Brain microvascular endothelial cell (primary cell): Measurements from ENCODE around the gene NOP16.

ENCODE experiments used
- DNase-seq: peaks from one replicate; pipeline ENCODE4 v3.0.0-alpha.2; 2020
- H3K27ac ChIP-seq: fragments of 250-450 bp; sonication (Bioruptor Pico); 2 replicates; pipeline ENCODE4 v1.5.1; 2020; ENCODE audit warnings: mild to moderate bottlenecking, moderate library complexity
- H3K27me3 ChIP-seq: fragments of 250-450 bp; sonication (Bioruptor Pico); replicated peaks from 2 replicates; pipeline ENCODE4 v1.5.1; 2020; ENCODE audit warnings: mild to moderate bottlenecking
- H3K36me3 ChIP-seq: fragments of 250-450 bp; sonication (Bioruptor Pico); replicated peaks from 2 replicates; pipeline ENCODE4 v1.5.1; 2020; ENCODE audit warnings: mild to moderate bottlenecking
- H3K4me3 ChIP-seq: 2 replicates; pipeline ENCODE4 v1.5.1; 2011; ENCODE audit warnings: low read depth, mild to moderate bottlenecking, control low read depth, low read length, moderate library complexity
- CTCF ChIP-seq: IDR thresholded peaks from 2 replicates; pipeline ENCODE4 v1.5.1; 2011; ENCODE audit warnings: low read depth, mild to moderate bottlenecking, moderate library complexity, low read length, control low read depth, inconsistent platforms; ENCODE audit errors: missing control alignments
- in situ Hi-C: cut with HindIII; loops from 2 replicates; pipeline ENCODE4 v1.10.0; 2017; ENCODE audit warnings: low sequenced_read_pairs, low pct_ligation_motif_present

NOP16 gene

GRCh38 chr5:176368726-176369125, 19.7 kb downstream of the NOP16 start:
- Histone ChIP-seq H3K36me3 (peaks cover 13% of the 10 kb centered on the region), H3K27ac (no peak overlapping the region), H3K4me3 (no peak overlapping the region), H3K27me3 (no peaks in the 10 kb centered on the region)
- no peak for DNase-seq
- in situ Hi-C loops = no loop called here
- TF ChIP-seq CTCF = no peak

DNA sequence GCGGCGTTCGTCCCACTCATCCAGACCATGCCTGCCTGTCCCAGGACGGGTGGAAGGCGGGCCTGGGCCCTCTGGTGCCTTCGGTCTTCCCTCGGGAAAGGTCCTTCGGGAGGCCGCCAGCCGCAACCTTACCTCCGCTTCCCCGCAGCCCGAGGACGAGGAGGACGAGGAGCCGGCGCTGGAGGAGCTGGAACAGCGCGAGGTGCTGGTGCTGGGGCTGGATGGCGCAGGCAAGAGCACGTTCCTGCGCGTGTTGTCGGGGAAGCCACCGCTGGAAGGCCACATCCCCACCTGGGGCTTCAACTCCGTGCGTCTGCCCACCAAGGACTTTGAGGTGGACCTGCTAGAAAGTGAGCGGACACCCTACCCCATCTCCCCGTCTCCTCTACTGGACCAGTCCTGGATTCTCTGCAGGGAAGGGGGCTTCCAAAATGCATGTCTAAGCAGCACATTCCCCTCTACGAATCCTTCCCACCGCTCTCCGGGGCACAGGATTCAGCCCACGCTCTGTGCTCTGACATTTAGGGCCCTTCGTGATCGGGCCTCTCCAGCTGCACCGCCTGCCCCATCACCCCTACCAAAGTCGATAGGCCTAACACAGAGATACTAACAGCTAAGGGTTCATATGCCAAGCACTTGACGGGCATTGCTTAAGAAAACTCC, 22.0 kb downstream of the NOP16 start:
- H3K27me3 ChIP-seq = no peaks in the 10 kb centered on the region
- H3K4me3 ChIP-seq = peak overlapping the region; percentile 74
- in situ Hi-C loops = no loop called here
- no peak overlapping the region for H3K27ac ChIP-seq
- no peak for TF ChIP-seq CTCF
- peaks cover 9% of the 10 kb centered on the region for H3K36me3 ChIP-seq
- no peak for DNase-seq

DNA sequence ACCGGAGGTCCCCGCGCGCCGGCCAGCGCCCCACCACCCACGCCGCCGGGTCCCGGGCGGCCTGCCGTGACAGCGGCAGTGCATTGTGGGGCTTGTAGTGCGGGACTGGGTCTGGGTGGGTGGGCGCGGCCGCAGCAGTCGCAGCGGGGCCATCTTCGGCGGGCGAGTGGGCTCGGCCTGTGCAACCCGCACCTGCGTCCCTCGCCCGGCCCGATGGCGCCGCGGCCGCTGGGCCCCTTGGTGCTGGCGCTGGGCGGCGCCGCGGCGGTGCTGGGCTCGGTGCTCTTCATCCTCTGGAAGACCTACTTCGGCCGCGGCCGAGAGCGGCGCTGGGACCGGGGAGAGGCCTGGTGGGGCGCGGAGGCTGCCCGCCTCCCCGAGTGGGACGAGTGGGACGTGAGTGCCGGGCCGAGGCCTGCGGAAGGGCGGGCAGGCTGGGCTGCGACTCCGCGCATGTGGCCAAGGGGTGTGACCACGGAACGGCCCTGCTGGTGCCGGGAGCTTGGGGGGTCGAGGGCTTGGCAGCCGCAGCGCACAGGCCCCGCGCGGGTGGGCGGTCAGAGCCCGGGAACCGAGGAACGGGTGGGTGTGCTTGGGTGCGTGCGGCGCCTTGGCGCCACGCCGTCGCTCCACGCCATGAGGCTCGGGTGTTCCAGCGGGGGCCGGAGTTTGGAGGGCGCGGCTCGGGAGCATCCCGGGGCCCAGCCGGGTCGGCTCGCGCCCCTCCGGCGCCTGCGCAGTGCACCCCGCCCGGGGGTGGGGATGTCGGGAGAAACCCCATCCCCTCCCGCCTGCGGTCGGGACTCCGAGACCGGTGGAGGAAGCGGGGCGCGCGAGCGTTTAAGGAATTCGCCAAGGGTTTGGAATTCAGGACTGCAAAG, 22.8 kb downstream of the NOP16 start, which contains the start of gene ARL10:
Gene ARL10 (plus strand): TSS at position 137 of the 881 bp plus-strand sequence. CDS start 77 bp downstream, at position 214.
- Histone ChIP-seq H3K27me3 (no peaks in the 10 kb centered on the region), H3K36me3 (peaks cover 9% of the 10 kb centered on the region), H3K4me3 (peak within 1 kb of the TSS; percentile 74), H3K27ac (no peak within 1 kb of the TSS)
- no peak for DNase-seq
- in situ Hi-C loops = no loop called here
- TF ChIP-seq CTCF = no peak

DNA sequence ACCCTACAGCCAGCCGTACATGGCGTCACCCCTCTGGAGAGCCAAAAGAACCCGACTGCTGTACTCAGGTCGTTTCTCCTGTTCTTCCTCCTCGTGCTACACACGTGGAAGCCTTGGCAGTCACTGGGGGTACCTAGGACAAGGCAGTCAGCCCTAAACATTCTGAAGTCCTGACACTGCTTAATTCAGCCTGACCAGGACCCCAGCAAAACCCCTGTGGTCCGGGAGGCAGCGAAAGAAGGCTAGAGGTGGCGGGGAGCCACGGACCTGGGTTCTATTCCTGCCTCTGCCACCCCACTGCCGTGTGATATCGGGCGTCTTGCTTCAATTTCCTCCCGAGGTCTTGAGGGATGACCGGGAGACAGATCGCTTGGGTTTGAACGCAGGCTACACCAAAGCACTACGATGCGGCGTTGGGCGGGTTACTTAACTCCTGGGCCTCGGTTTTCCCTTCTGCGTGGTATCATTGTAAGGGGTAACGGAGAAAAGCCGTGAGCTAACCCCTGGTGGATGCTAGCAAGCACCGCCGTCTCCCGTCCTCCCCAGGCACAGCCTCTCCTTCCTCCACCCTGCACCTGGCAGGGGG, 23.5 kb downstream of the NOP16 start:
- in situ Hi-C loops = no loop called here
- no peak for DNase-seq
- no peak overlapping the region for H3K27ac ChIP-seq
- H3K36me3 ChIP-seq = peaks cover 7% of the 10 kb centered on the region
- peak overlapping the region; percentile 74 for H3K4me3 ChIP-seq
- peak; percentile 13 for TF ChIP-seq CTCF
- no peaks in the 10 kb centered on the region for H3K27me3 ChIP-seq

DNA sequence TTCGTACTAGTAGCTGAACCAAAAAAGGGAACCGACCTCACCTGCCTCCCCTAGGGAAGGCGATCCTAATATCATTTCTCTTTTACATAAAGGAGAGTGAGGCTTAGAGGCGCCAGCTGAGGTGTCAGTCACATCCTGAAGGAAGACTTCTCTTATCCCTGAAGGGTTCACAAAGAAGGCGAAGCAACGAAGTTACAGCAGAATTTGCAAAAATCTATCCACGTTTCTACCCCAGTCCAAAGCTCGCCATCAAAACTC, 26.2 kb downstream of the NOP16 start:
- H3K4me3 ChIP-seq = peak overlapping the region; percentile 96
- no peak for DNase-seq
- TF ChIP-seq CTCF = no peak
- in situ Hi-C loops = no loop called here
- H3K27me3 ChIP-seq = no peaks in the 10 kb centered on the region
- H3K36me3 ChIP-seq = peaks cover 5% of the 10 kb centered on the region
- no peak overlapping the region for H3K27ac ChIP-seq
